GM21515 (cell line): ENCODE data around the gene CRYBB3.
"Not testable (repeated sequence)": the region's sequence is repeated elsewhere in the genome, so short reads cannot be mapped to it uniquely, and the experiment has no call there.

ENCODE experiments used
- ATAC-seq: cut with Tn5 transposase; IDR thresholded peaks from one replicate; pipeline ENCODE4 v1.9.1; 2021; ENCODE audit not compliant: unreplicated experiment

CRYBB3 gene

DNA sequence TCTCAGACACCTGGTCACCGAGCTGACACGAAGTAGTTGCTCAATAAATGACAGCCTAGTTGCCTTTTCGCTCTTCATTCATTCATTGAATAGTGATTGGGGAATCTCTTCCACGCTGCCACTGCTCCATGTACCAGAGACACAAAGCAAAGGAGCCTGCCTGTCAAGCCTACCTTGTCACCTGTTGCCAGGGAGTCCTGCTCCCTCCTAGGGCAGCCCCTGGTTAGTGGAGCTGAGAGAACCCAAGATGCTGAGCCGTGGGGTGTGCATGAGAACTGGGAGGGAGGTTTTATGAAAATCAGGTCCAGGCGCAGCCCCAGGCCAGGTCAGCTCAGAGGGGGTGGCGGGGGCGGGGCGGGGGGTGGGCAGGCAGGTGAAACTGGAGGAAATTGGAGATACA lies 38.4 kb downstream of the CRYBB3 start:
- ATAC-seq: not testable (repeated sequence)

DNA sequence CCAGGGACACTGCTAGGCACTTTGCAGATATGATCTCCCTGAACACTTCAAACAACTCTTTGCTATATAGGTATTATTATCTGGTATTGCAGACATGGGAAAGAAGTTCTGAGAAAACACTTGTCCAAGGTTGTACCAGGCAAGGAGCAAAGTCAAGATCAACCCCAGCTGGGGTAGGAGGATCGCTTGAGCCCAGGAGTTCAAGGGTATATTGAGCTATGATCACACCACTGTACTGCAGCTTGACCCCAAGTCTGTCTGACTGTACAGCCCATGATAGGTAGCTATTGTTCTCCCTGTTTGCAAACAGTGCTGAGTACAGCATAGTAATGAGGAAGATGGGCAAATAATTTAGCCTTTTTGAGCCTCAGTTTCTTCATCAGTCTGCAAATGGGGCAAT lies 55.5 kb downstream of the CRYBB3 start:
- not testable (repeated sequence) for ATAC-seq
